C4-2B (cell line): ENCODE data around the gene SASH1.

Experiments used
- H3K27ac ChIP-seq: fragments of 450-650 bp; 2 replicates; pipeline ENCODE4 v1.5.1; 2017
- ZFX ChIP-seq: fragments of 450-650 bp; IDR thresholded peaks from 2 replicates; pipeline ENCODE4 v1.6.1; 2017
- TF ChIP-seq, protein P1 (sequence below): fragments of 450-650 bp; conservative IDR thresholded peaks from 2 replicates; pipeline ENCODE4 v1.5.1; 2017; ENCODE audit warnings: mild to moderate bottlenecking

The SASH1 gene

DNA sequence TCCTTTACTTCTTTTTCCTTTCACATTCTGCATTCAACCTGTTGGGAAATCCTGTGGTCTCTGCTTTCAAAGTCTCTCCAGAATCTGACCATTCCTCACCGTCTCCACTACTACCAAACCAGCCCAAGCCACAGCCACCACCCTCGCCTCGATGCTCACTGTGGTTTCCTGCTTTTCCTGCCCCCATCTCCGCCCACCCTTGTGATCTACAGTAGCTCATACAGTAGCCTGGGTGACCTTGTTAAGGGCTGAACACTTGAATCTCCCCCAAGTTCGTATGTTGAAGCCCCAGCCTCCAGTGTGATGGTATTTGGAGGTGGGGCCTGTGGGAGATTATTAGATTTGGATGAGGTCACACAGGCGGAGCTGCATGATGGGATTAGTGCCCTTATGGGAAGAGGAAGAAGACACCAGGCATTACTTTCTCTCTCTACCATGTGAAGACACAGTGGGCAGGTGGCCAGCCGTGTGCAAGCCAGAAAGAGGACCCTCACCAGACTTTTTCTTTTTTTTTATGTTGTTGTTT, 215.2 kb downstream of the SASH1 start:
- no peak for TF ChIP-seq ZFX
- TF ChIP-seq, protein P1, sequence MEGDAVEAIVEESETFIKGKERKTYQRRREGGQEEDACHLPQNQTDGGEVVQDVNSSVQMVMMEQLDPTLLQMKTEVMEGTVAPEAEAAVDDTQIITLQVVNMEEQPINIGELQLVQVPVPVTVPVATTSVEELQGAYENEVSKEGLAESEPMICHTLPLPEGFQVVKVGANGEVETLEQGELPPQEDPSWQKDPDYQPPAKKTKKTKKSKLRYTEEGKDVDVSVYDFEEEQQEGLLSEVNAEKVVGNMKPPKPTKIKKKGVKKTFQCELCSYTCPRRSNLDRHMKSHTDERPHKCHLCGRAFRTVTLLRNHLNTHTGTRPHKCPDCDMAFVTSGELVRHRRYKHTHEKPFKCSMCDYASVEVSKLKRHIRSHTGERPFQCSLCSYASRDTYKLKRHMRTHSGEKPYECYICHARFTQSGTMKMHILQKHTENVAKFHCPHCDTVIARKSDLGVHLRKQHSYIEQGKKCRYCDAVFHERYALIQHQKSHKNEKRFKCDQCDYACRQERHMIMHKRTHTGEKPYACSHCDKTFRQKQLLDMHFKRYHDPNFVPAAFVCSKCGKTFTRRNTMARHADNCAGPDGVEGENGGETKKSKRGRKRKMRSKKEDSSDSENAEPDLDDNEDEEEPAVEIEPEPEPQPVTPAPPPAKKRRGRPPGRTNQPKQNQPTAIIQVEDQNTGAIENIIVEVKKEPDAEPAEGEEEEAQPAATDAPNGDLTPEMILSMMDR, result no peak
- no peak overlapping the region for H3K27ac ChIP-seq

DNA sequence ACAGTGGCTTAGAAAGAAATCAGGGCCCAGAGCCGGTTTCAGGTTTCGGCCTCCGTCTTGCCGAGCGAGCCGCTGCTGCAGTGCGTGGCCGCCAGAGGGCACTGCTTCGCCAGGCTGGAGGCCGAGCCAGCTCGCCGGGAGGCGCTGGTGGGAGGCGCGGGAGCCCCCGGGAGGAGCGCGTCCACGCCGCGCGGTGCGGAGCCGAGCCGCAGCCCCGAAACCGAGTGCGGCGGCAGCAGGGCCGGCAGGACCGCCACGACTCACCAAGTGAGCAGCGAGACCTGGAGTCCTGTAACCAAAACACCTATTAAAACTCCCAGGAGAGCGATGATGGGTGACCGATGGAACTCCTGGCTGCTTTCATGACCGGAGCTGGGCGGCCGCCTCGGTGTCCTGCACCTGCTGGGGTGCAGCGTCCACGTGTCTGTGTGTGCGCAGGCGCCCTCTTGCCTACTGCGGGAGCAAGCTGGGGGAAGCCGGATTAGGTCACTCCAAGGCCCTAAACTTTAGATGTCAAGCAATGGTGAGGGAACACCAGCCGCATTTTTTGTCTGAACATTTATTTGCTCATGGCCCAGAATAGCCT, 217.3 kb downstream of the SASH1 start:
- no peak for TF ChIP-seq ZFX
- TF ChIP-seq, protein P1, result peak; percentile 96
- peak overlapping the region; percentile 17; the same call in 1 of the 2 replicates for H3K27ac ChIP-seq

DNA sequence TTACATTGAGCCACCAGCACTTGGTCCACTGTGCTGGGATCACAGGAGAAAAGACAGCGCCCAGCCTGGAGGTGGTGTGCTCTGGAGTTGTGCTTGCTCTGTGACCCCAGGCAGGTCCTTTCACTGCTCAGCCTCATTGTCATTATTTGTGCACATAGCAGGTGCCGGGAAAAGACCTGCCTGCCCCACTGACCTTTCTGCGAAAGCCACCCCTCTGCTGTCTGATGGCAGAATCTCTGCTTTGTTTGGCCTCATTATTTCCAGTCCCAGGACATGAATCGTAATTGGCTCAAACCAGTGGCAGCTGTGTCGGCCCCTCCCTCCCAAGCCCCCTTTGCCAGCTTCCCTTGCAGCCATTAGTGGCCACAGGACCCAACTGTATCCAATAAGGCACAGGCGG, 219.0 kb downstream of the SASH1 start:
- TF ChIP-seq ZFX, result no peak
- TF ChIP-seq, protein P1, result no peak
- H3K27ac ChIP-seq, result no peak overlapping the region

DNA sequence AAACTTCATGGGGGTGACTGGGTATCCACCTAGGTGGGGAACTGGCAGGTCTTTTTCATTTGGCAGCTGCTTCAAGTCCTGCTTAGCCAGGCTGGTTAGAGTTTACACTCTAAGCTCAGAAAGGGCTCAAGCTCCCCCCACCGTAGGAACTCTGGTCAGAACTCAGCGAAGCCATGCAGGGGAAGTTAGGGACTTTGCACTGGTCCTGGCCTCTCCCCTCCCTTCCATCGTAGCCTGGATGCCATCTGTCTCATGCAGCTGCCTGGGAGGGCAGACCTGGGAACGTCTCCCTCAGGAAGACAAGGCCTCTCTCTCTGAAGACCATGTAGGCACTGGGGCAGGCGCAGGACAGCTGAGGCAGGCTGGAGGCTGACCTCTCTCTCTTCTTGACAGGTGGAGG, 220.4 kb downstream of the SASH1 start:
- TF ChIP-seq ZFX, result no peak
- TF ChIP-seq, protein P1, result no peak
- no peak overlapping the region for H3K27ac ChIP-seq

DNA sequence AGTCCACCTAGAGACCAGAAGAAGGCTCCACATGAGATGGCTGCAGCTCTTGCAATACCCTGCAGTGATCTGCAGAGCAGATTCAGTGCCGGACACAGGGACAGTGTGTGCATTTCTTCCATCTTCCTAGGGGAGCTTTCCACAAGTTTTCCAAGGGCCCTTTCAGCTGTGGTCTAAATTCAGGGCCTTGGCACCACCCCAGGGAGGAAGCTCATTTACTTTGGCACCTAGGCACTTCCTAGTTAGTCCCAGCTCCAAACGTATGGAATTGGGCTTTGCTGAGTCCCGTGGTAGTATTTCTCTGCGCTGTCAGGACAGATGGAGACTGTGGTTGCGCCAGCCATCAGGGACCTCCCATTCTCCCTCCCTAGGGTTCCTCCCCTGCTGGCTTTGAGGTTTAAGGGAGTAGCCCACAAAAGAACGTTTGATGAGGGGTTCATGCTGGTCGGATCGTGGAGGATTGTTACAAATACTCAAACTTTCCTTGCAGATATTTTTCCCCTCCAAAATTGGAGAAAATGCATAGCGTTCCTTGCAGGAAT, 221.9 kb downstream of the SASH1 start:
- no peak overlapping the region for H3K27ac ChIP-seq
- TF ChIP-seq, protein P1, result no peak
- TF ChIP-seq ZFX, result no peak

DNA sequence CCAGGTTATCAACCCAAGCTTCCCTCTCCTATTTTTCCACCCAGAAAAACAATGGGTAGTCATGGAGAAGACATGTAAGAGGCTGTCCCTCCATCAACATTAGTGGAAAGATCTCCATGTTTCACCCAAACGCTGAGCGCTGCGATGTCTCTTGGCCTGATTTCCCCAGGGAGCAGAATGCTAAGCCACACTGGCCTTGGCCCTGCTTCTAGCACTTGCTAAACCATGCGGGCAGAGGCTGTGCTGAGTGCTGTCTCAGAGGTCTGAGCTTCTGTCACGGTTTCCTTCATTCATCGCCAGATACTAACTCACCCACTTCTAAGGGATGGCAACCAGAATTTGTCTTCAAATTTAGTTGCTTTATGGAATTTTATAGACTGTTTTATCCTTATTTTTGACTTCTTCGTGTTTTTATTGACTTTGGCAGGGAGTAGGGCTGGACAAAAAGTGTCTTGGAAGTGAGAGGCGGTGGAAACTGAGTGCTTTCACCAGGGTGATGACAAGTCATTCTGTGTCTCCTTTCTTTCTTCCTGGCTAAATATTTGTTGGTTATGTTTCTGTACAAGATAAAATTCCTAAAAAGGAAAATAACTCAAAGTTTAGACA, 222.8 kb downstream of the SASH1 start:
- TF ChIP-seq, protein P1, result no peak
- TF ChIP-seq ZFX, result no peak
- no peak overlapping the region for H3K27ac ChIP-seq

DNA sequence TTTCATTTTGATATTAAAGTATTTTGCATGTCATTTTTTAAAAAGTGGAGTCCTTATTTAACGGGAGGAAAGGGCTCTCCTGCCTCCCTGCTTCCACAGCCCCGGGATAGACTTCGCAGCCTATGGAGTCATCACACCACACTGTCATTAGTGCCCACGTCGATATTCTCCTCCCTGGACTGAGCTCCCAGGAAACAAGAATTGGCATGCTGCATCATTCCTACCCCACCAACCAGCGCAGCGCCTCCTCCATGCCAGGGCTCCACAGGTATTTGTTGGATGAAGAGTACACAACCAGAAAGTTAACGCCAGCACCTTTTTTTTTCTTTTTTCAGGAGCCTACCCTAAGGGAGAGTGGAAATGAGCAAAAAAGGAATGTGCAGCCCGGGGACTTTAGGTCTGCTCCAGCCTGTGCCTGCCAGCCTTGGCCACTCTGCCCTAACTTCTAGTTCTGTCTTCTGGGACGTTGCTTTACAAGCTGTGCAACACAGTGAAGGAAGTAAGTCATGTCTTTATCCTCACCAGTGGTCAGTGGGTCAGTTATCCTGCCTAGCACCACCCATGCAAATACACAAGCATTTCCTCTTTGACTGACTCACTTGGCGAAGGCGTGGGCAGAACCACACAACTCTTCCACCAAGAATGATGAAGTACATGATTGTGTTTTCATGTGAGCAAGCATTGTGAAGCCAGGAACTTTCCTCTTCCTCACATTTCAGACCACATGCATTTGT, 223.5 kb downstream of the SASH1 start:
- no peak for TF ChIP-seq ZFX
- TF ChIP-seq, protein P1, result no peak
- no peak overlapping the region for H3K27ac ChIP-seq
